Endothelial cell of umbilical vein (primary cell): ENCODE data around the gene RALGPS1. TPM values are rescaled to one million over a fixed set of nuclear protein-coding genes. Genes with fewer than 3 reads are reported as not detected.

Experiments
- BruUV-seq: library from RNA; stranded (reverse); fragments of 400-500 nt; replicated peaks from 2 replicates; lab custom pipeline; 2021; lab: Mats Ljungman, UMichigan
- CTCF ChIA-PET: fragments of 300-600, 350-600 bp; sonication (Branson Sonifier 250); formaldehyde crosslinking; loops from one replicate; lab custom pipeline; 2021; ENCODE audit warnings: antibody characterized with exemption, inconsistent platforms; lab: Charles Lee
- POLR2A ChIA-PET: fragments of 300-600, 350-600 bp; sonication (Branson Sonifier 250); formaldehyde crosslinking; loops from one replicate; lab custom pipeline; 2021; ENCODE audit warnings: antibody characterized with exemption, inconsistent platforms; lab: Charles Lee
- DNase-seq: peaks from one replicate; pipeline ENCODE4 v3.0.0-alpha.2; 2011; ENCODE audit warnings: low read depth, low spot score
- FAIRE-seq: peaks from 2 replicates; lab custom pipeline; 2011; peaks lifted over from hg19 to GRCh38; lab: Jason Lieb, UNC
- H2AFZ ChIP-seq: 2 replicates; pipeline ENCODE4 v1.6.0; 2012; ENCODE audit warnings: low read depth, low read length, control low read depth, inconsistent platforms
- H3K27ac ChIP-seq: 2 replicates; pipeline ENCODE4 v1.5.1; 2011; ENCODE audit warnings: low read depth, mild to moderate bottlenecking, control low read depth, low read length, moderate library complexity; ENCODE audit not compliant: insufficient read depth
- H3K27me3 ChIP-seq, 2 experiments: 2 replicates each; pipeline versions ENCODE4 v1.6.0 to v1.6.1; 2011; ENCODE audit warnings: low read length in 2 of 2, mixed read lengths in 1 of 2; ENCODE audit not compliant: control insufficient read depth in 2 of 2, insufficient read depth in 2 of 2
- H3K36me3 ChIP-seq, 2 experiments: 2 replicates in 1 of 2; 3 replicates in 1 of 2; pipeline ENCODE4 v1.5.1; 2011; ENCODE audit warnings: low read length in 2 of 2, mild to moderate bottlenecking in 1 of 2, moderate library complexity in 1 of 2; ENCODE audit not compliant: control insufficient read depth in 2 of 2, insufficient read depth in 2 of 2; ENCODE audit errors: extremely low read depth in 1 of 2
- H3K4me1 ChIP-seq: 3 replicates; pipeline ENCODE4 v1.5.1; 2011; ENCODE audit warnings: mild to moderate bottlenecking, low read length; ENCODE audit not compliant: control insufficient read depth, insufficient read depth; ENCODE audit errors: extremely low read depth
- H3K4me2 ChIP-seq: 2 replicates; pipeline ENCODE4 v1.6.1; 2011; ENCODE audit warnings: low read length, control low read depth, mixed read lengths; ENCODE audit not compliant: insufficient read depth
- H3K4me3 ChIP-seq, 3 experiments: fragments of 200-600 bp in 1 of 3; sonication (generic), shearing (Covaris generic) in 1 of 3; replicated peaks in 1 of 3; 2 replicates each; pipeline ENCODE4 v1.5.1; 2011 to 2016; ENCODE audit warnings: control low read depth in 3 of 3, low read length in 3 of 3, mild to moderate bottlenecking in 2 of 3, inconsistent platforms in 1 of 3, low read depth in 1 of 3, moderate library complexity in 1 of 3; ENCODE audit not compliant: insufficient read depth in 1 of 3
- H3K79me2 ChIP-seq: 2 replicates; pipeline ENCODE4 v1.6.0; 2012; ENCODE audit warnings: low read length, inconsistent platforms; ENCODE audit not compliant: control insufficient read depth, insufficient read depth
- H3K9ac ChIP-seq: replicated peaks from 2 replicates; pipeline ENCODE3; 2011; ENCODE audit warnings: low read length, control low read depth; ENCODE audit not compliant: insufficient read depth; ENCODE audit errors: extremely low read depth
- H3K9me1 ChIP-seq: replicated peaks from 3 replicates; pipeline ENCODE4 v1.6.0; 2011; ENCODE audit warnings: mild to moderate bottlenecking, low read length; ENCODE audit not compliant: control insufficient read depth, insufficient read depth; ENCODE audit errors: extremely low read depth
- H3K9me3 ChIP-seq: replicated peaks from 2 replicates; pipeline ENCODE4 v1.5.1; 2012; ENCODE audit warnings: low read length, inconsistent platforms; ENCODE audit not compliant: control insufficient read depth, insufficient read depth
- H4K20me1 ChIP-seq: replicated peaks from 2 replicates; pipeline ENCODE3; 2011; ENCODE audit warnings: mild to moderate bottlenecking, low read length; ENCODE audit not compliant: control insufficient read depth, insufficient read depth; ENCODE audit errors: extremely low read depth
- GATA2 ChIP-seq: IDR thresholded peaks from 2 replicates; pipeline ENCODE4 v1.7.0; 2011; ENCODE audit warnings: low read depth, mild to moderate bottlenecking, moderate library complexity, mixed read lengths, low read length; ENCODE audit not compliant: insufficient read length, insufficient read depth
- MYC ChIP-seq: IDR thresholded peaks from one replicate; pipeline ENCODE4 v1.6.1; 2011; ENCODE audit warnings: mild to moderate bottlenecking, low read depth, low read length
- dilution Hi-C: fragments of 300-500 bp; cut with MboI; formaldehyde crosslinking; loops from one replicate; pipeline ENCODE4 v1.15.0; 2019; ENCODE audit warnings: low sequenced_read_pairs; ENCODE audit not compliant: extremely low pct_ligation_motif_present
- intact Hi-C: fragments of 100-400 bp; cut with micrococcal nuclease; formaldehyde crosslinking; loops from one replicate; pipeline ENCODE4 v1.10.0; 2022
- polyA plus RNA-seq, 4 experiments: library from polyadenylated mRNA; depleted of rRNA in 3 of 4; stranded (reverse) in 3 of 4; unstranded in 1 of 4; fragments of >200 nt; gene quantifications; 2 replicates each; pipeline versions ENCODE4 v1.2.1 to v1.2.3, GENCODE V29; 2011 to 2012; ENCODE audit warnings: missing spikeins in 1 of 4
- total RNA-seq: library from RNA; stranded (reverse); gene quantifications from 2 replicates; pipeline ENCODE4 v1.2.3, GENCODE V29; 2021
- TF ChIP-seq, protein P1 (sequence below), 2 donors: IDR thresholded peaks; 1 replicate in 1 of 2; 2 replicates in 1 of 2; pipeline ENCODE4 v1.5.1; 2011; ENCODE audit warnings: low read length in 2 of 2, mild to moderate bottlenecking in 2 of 2, moderate library complexity in 2 of 2, control low read depth in 1 of 2, inconsistent platforms in 1 of 2, low read depth in 1 of 2; ENCODE audit not compliant: insufficient read depth in 1 of 2; ENCODE audit errors: extremely low read depth in 1 of 2

The RALGPS1 gene
- total and polyA plus RNA-seq, 2 donors (not counting 3 experiments of a cell fraction or from before 2014, with no cell fraction given) = 3.8 to 5.5 TPM

DNA sequence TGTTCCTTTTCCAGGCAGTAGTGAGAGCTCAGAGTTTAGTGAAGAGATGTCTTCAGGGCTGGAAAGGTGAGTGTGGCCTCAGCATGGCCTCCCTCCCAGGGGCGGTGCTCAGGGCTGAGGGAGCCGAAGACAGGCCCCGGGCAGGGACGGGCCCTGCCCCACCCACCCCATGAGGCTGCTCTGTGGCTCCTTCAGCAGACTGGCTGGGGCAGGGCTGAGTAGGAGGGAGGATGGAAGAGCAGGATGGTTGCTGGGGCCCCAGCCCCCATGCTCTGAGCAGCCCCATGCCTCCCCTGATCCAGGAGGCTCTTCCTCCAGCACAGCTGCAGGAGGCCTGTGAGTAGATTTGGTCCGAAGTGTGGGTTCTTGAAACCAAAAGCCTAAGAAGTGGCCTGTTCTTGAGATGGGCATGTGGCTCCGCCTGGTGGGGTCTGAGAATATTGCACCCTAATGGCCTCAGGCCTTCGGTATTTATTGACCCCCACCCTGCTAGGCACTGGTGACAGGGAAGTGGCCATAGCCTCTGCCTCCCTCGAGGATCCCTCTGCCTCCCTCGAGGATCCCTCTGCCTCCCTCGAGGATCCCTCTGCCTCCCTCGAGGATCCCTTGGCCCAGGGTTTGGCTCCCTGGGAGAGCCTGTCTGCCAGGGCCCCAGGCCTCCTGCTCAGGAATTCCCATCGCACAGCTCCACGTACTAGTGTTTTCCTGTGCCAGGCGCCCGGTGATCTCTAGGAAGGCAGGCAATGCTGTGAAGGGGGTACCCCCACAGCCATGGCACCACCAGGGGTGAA is 284.6 kb downstream of the RALGPS1 start:
- ChIA-PET POLR2A (no interaction called here), CTCF (interaction anchor here (0.9 to 10.9 kb wide), 19 partner anchors 10 to 258 kb away, joined by 3 to 272 read pairs (median 5); partner anchors contain the start of gene ANGPTL2)
- Histone ChIP-seq H3K9me1 (no peaks in the 10 kb centered on the region), H3K27me3 (no peaks in the 10 kb centered on the region), H3K9ac (no peak overlapping the region), H4K20me1 (no peaks in the 10 kb centered on the region), H3K4me3 (no peak overlapping the region), H3K79me2 (no peaks in the 10 kb centered on the region), H3K9me3 (no peaks in the 10 kb centered on the region), H3K27ac (no peak overlapping the region), H2AFZ (no peak overlapping the region), H3K4me2 (no peak overlapping the region), H3K36me3 (no peaks in the 10 kb centered on the region), H3K4me1 (no peaks in the 10 kb centered on the region)
- FAIRE-seq = peak; percentile 94
- dilution Hi-C loops (no loop called here), intact Hi-C loops (loop anchor here (1.0 kb wide), 4 partner anchors 77 to 259 kb away; partner anchors contain the start of gene ANGPTL2)
- BruUV-seq = no TSS peak
- TF ChIP-seq MYC (no peak), GATA2 (no peak)
- TF ChIP-seq, protein P1, sequence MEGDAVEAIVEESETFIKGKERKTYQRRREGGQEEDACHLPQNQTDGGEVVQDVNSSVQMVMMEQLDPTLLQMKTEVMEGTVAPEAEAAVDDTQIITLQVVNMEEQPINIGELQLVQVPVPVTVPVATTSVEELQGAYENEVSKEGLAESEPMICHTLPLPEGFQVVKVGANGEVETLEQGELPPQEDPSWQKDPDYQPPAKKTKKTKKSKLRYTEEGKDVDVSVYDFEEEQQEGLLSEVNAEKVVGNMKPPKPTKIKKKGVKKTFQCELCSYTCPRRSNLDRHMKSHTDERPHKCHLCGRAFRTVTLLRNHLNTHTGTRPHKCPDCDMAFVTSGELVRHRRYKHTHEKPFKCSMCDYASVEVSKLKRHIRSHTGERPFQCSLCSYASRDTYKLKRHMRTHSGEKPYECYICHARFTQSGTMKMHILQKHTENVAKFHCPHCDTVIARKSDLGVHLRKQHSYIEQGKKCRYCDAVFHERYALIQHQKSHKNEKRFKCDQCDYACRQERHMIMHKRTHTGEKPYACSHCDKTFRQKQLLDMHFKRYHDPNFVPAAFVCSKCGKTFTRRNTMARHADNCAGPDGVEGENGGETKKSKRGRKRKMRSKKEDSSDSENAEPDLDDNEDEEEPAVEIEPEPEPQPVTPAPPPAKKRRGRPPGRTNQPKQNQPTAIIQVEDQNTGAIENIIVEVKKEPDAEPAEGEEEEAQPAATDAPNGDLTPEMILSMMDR (IDR thresholded peaks at IDR 0.05; ENCODE audit: extremely low read depth in 1 of 2, insufficient read depth in 1 of 2, low read depth in 1 of 2, low read length in 2 of 2) = peak; percentile 82 to 89
- peak; percentile 81 for DNase-seq
